ENCODE data around the gene EXPH5.
"Not testable (repeated sequence)": the region's sequence is repeated elsewhere in the genome, so short reads cannot be mapped to it uniquely, and the experiment has no call there.

Gene EXPH5, protein sequence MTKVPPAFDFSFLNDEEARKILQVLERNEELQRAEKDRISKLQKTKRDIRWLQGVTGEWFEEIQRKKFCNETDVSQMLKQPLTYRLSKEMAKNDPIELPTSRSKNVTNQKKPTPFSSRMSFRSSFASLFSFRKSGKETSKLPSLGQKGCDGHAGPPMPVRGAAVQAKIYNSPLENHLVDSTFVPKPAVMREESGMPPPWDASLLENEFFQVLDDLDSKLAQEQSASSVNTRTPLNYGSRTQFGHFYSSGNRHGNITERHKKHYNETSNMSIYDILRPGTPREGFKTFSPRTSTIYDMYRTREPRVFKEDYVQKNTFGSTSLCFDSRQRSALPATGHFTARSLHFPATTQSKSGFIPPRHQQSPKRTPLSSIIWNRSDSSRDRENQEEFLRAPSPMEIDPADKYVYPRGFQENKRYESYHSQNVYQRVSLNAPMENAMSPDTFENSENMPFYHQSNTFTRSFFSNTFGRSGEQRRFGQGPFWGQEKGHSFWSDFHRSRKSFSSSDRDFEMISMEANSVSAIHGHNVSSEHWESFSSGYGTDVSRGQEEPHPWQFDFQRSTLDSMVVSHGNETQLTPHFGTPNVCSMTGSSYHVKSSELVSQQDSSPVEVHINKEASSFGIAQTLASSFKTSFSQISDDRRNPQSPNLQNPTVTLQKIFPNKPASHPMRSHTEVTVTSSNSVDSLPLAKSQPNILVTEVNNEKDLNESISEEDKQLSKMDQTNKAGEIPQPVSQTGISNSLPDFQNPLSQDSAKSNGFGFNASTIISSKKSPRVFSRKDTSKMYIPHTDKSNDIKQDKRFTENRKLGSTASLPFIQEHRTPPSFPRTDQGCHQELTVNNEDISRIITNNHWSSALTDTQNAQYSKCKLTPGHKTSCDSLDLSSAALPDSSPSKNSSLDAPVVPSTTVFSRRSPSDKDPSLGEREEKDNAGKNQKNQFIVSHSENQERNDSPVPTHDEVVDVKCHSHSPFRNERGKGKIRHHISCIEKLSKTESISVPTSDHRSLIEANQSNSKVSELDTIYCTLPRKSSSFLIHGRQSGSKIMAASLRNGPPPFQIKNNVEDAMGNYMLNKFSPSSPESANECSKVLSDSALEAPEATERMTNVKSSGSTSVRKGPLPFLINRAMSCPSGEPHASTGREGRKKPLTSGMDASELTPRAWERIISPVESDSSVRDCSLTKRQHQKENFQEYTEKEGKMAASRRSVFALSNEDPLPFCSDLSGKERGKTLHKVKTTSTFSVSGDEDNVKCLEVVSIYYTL (N-terminal part only)

DNA sequence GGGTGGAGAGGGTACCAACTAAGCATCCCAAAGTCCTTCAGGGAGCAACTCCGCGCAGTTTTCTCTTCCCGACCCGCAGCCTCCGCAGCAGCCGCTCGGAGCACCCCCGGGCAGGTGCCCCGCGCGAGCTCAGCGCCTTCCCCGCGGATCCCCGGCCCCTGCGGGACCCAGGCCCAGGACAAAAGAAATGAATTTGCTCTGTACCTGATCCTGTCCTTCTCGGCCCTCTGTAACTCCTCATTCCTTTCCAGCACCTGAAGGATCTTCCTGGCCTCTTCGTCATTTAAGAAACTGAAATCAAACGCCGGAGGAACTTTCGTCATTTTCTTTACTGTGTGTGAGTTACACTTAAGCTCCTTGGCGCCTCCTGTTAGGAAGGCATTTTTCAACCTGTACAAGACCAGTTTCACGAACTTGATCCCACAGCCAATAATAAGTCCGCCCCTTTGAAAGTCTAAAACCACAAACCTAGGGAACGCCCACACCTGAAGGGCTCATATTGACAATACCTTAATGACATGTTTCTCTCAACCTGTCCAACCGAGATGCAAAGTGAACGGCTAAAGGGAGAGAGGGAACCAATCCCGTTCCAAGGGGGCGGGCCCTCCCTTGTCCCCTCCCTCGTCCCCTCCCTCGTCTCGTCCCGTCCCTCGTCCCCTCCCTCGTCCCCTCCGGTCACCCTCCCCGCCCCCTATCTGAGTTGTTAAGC, at the start of gene EXPH5:
TSS of gene EXPH5 (minus strand) at position 555 of the 709 bp plus-strand sequence. CDS start at position 323, 232 bp downstream.
- peak; percentile 82 for DNase-seq

- DNase-seq: not testable (repeated sequence)
Observed at GRCh38 chr11:108641752-108642151, 48.2 kb upstream of the EXPH5 start.

DNA sequence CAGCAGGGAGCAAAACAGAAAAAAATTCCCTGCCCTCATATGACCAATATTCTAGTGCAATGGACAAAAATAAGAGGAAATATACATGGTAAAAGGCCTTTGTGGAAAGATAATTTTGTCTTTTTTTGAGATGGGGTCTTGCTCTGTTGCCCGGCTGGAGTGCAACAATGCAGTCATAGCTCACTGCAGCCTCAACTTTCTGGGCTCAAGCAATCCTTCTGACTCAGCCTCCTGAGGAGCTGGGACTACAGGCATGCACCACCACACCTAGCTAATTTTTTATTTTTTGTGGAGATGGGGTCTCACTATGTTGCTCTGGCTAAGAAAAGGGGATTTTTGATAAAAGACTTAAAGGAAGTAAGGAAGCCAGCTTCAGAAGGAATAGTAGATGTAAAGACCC, 45.6 kb upstream of the EXPH5 start:
- no peak for DNase-seq

- DNase-seq: no peak
Observed at GRCh38 chr11:108636222-108636621, 42.7 kb upstream of the EXPH5 start.

- no peak for DNase-seq
Observed at GRCh38 chr11:108635106-108635505, 41.5 kb upstream of the EXPH5 start.

GRCh38 chr11:108632041-108632704, 38.6 kb upstream of the EXPH5 start:
- DNase-seq: no peak

- no peak for DNase-seq
Observed at GRCh38 chr11:108629274-108629673, 35.7 kb upstream of the EXPH5 start.

DNA sequence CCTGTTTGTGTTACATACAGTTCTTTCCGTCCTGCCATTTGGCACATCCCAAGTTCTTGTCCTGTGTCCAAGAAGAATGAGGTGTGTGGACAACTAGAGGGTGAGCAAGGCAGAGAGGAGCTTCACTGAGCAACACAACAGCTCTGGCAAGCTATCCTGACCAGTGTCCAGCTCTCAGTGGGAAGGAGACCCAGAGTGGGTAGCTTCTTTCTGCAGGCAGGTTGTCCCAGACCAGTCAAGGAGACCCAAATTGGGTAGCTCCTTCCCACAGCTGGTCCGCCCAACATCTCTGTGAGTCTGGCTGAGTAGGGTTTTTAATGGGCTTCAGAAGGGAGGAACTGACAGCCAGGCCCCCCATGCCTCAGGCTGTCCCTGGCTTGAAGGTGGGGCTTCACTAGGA, 35.2 kb upstream of the EXPH5 start:
- DNase-seq: no peak

- no peak for DNase-seq
Observed at GRCh38 chr11:108628326-108628725, 34.8 kb upstream of the EXPH5 start.

DNA sequence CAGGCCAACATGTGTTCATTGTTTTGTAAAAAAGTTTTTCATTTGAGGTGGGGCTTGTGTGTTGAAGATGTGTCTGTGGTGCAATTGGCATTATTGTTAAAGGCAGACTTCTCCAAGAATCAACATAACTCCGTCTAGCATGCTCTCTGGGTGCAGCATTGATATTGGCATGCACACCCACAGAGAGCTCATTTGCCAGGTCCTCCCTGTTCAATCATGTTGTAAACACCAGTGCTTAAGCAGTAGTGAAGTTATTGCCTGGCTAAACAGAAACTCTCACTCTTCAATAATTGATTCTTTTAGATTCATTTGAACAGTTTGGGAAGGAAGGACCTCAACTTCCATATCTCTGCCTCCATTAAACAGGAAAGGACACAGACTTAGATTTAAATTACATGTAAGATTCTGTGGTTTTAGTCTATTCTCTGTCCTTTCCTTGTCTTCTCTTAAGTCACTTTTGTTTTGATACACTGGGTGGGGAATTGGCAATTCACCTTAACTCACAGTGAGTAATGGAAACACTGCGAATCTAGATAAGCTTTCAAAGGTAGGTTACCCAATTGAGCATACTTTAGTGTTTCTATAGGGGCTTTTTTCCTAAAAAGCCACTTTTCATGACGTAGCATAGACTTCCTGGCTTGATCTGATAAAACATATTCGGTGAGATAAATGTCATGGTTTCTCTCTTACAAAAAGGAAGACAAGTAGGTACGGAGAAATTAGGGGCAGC, 30.8 kb upstream of the EXPH5 start:
- no peak for DNase-seq

DNA sequence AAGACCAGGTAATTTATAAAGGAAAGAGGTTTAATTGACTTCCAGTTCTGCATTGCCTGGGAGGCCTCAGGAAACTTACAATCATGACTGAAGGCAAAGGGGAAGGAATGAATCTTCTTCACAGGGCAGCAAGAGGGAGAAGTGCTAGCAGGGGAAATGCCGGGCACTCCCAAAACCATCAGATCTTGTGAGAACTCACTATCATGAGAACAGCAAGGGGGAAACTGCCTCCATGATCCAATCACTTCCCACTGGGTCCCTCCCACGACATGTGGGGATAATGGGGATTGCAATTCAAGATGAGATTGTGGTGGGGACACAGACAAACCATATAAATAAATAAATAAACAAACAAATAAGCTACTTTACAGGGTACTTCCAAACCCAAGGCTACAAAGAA, 28.8 kb upstream of the EXPH5 start:
- DNase-seq: no peak

- no peak for DNase-seq
Observed at GRCh38 chr11:108620958-108621772, 27.6 kb upstream of the EXPH5 start.

- DNase-seq: no peak
Observed at GRCh38 chr11:108618529-108618928, 25.0 kb upstream of the EXPH5 start.

GRCh38 chr11:108617055-108617454, 23.5 kb upstream of the EXPH5 start:
- no peak for DNase-seq

GRCh38 chr11:108616549-108616948, 23.0 kb upstream of the EXPH5 start:
- DNase-seq: no peak

DNA sequence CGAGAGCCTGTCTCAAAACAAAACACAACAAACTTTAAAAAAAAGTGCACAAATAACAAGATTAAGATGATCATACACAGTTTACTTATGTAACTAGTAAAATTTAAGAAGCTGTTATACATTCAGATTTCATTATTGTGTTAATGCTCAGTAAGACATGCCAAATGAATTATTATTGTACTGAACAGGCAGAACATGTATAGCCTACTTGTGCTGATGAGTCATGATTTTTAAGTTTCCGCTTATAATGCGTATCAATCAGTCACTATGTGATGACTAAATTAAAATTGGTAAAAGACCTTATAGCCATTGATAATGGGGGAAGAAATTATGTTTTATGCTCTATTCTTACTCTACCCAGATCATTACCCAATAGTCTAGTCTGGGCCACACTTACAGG, 20.5 kb upstream of the EXPH5 start:
- no peak for DNase-seq

GRCh38 chr11:108609682-108610081, 16.1 kb upstream of the EXPH5 start:
- no peak for DNase-seq

- no peak for DNase-seq
Observed at GRCh38 chr11:108608548-108608947, 15.0 kb upstream of the EXPH5 start.

DNA sequence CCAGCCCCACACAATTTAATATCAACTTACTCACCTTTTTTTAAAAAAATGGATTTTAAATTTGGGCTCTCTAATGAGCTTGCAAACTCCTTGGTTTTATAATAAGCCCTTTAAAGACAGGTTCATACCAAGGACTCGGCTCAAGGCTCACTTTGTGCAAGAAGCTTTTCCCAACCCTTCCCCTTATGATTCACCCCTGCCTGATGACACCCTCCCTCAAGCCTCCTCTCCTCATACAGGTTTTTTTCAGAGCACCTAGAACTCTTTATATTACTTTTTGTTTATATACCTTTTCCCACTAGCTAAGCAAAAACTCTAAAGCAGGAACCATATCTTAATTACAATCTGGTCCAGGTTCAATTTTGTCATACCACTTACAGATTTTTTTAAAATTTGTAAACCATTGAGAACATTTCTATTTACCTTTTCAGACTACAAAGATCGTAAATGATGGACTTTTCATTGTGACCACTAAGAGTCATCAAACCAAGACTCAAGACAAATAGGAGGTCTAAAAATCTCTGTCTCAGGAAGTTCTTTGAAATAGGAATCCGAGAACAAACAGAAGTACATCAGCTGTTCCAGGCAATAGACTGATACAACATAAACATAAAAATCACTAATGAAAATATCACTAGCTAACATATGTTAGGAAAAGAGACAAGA, 13.1 kb upstream of the EXPH5 start:
- DNase-seq: no peak

DNA sequence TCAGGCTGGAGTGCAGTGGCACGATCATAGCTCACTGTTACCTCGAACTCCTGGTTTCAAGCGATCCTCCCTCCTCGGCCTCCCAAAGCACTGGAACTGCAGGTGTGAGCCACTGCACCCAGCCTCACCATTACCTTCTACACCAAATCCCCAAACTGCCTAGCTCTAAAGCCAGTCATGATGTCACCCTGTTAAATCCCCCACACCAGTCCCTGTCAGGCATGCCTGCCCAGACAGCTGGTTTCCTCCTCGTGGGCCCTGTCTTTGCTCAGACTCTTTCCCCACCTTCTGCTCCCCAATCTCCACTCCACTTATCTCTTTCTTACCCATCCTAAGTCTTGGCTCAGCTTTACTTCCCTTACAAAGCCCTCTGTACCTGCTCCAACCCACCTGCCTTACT, 12.5 kb upstream of the EXPH5 start:
- DNase-seq: no peak
